Right atrium auricular region (tissue), 2 donors: Measurements from ENCODE around the gene RASAL1. TPM values are rescaled to one million over a fixed set of nuclear protein-coding genes. Genes with fewer than 3 reads are reported as not detected.

Source experiments
- DNase-seq: peaks from one replicate; pipeline ENCODE4 v3.0.0-alpha.2; 2019; ENCODE audit warnings: low spot score
- H3K27ac ChIP-seq, 2 donors: fragments of 200-600 bp; sonication (generic); 1 replicate in 1 of 2; 2 replicates in 1 of 2; pipeline ENCODE4 v1.5.1; 2016 to 2019
- H3K27me3 ChIP-seq, 2 donors: fragments of 200-600 bp; sonication (generic); one replicate each; pipeline versions ENCODE4 v1.5.1 to v1.6.0; 2017 to 2019
- H3K36me3 ChIP-seq: fragments of 200-600 bp; sonication (generic); one replicate; pipeline ENCODE4 v1.5.1; 2016
- H3K4me1 ChIP-seq, 2 donors: fragments of 200-600 bp; sonication (generic); one replicate each; pipeline versions ENCODE4 v1.5.1 to v1.6.0; 2017 to 2019
- H3K4me3 ChIP-seq, 2 donors: fragments of 200-600 bp; sonication (generic); 1 replicate in 1 of 2; 2 replicates in 1 of 2; pipeline ENCODE4 v1.5.1; 2017 to 2019; ENCODE audit warnings: mild to moderate bottlenecking in 1 of 2, moderate library complexity in 1 of 2
- H3K9me3 ChIP-seq, 2 donors: fragments of 200-600 bp; sonication (generic); one replicate each; pipeline ENCODE4 v1.5.1; 2019
- microRNA-seq, 2 donors: library from miRNA; unstranded; fragments of <30 nt; microRNA quantifications; one replicate each; pipeline ENCODE4, GENCODE V29; 2016 to 2017; ENCODE audit warnings: borderline number of aligned reads in 2 of 2, borderline replicate concordance in 1 of 2
- total RNA-seq, 2 donors: library from RNA; depleted of rRNA; stranded (reverse); fragments of >200 nt; gene quantifications; one replicate each; pipeline ENCODE4 v1.1.0, GENCODE V29; 2016
- TF ChIP-seq, protein P1 (sequence below), 2 donors: fragments of 200-600 bp; sonication (generic); IDR thresholded peaks; one replicate each; pipeline ENCODE4 v1.5.1; 2019; ENCODE audit warnings: antibody characterized with exemption in 2 of 2

Gene RASAL1
- total RNA-seq, 2 donors from 2014 or later = not detected

- H3K4me1 ChIP-seq = no peaks in the 10 kb centered on the region
- no peaks in the 10 kb centered on the region for H3K36me3 ChIP-seq
- no peak overlapping the region for H3K27ac ChIP-seq
- no peaks in the 10 kb centered on the region for H3K9me3 ChIP-seq
- DNase-seq = no peak
- H3K27me3 ChIP-seq = no peaks in the 10 kb centered on the region
- TF ChIP-seq, protein P1, sequence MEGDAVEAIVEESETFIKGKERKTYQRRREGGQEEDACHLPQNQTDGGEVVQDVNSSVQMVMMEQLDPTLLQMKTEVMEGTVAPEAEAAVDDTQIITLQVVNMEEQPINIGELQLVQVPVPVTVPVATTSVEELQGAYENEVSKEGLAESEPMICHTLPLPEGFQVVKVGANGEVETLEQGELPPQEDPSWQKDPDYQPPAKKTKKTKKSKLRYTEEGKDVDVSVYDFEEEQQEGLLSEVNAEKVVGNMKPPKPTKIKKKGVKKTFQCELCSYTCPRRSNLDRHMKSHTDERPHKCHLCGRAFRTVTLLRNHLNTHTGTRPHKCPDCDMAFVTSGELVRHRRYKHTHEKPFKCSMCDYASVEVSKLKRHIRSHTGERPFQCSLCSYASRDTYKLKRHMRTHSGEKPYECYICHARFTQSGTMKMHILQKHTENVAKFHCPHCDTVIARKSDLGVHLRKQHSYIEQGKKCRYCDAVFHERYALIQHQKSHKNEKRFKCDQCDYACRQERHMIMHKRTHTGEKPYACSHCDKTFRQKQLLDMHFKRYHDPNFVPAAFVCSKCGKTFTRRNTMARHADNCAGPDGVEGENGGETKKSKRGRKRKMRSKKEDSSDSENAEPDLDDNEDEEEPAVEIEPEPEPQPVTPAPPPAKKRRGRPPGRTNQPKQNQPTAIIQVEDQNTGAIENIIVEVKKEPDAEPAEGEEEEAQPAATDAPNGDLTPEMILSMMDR (IDR thresholded peaks at IDR 0.05) = no peak
- H3K4me3 ChIP-seq = no peak overlapping the region
Observed at GRCh38 chr12:113049976-113050742, 85.4 kb downstream of the RASAL1 start.

Small RNA genes within 50 kb of the gene (microRNA-seq; reads per million reads assigned to microRNA genes)
- gene MIR7106 = 0 reads per million in 2 donors

Other genes with a start within 250 kb of the RASAL1 start
- 1 to 10 TPM; 4.0 to 8.4 TPM for gene OAS1, start 228.8 kb downstream of the RASAL1 start, total RNA-seq
- gene OAS3, start 197.3 kb downstream of the RASAL1 start, total RNA-seq = 1 to 10 TPM; 2.7 to 5.8 TPM
- 1 to 10 TPM; 6.0 to 6.8 TPM for gene OAS2, start 157.2 kb downstream of the RASAL1 start, total RNA-seq
- gene DTX1, start 79.0 kb downstream of the RASAL1 start, total RNA-seq = 1 to 10 TPM; 1.2 to 4.0 TPM
- gene CFAP73, start 14.0 kb upstream of the RASAL1 start, total RNA-seq = not detected
- gene DDX54, start 49.7 kb upstream of the RASAL1 start, total RNA-seq = 10 to 100 TPM; 35.1 to 38.0 TPM
- gene RITA1, start 50.0 kb upstream of the RASAL1 start, total RNA-seq = 10 to 100 TPM; 18.2 to 25.4 TPM
- 10 to 100 TPM; 57.3 to 58.7 TPM for gene TPCN1, start 85.7 kb upstream of the RASAL1 start, total RNA-seq
- 10 to 100 TPM; 17.1 to 18.8 TPM for gene SLC8B1, start 199.3 kb upstream of the RASAL1 start, total RNA-seq
- gene PLBD2, start 222.8 kb upstream of the RASAL1 start, total RNA-seq = 10 to 100 TPM; 38.2 to 43.0 TPM